ENCODE results near the gene CIPC. TPM values are rescaled to one million over a fixed set of nuclear protein-coding genes. Genes with fewer than 3 reads are reported as not detected.

CIPC gene
- total and polyA plus RNA-seq, 2 of the 4 experiments (the other 2 are of a cell fraction), result 6.6 to 12.9 TPM

DNA sequence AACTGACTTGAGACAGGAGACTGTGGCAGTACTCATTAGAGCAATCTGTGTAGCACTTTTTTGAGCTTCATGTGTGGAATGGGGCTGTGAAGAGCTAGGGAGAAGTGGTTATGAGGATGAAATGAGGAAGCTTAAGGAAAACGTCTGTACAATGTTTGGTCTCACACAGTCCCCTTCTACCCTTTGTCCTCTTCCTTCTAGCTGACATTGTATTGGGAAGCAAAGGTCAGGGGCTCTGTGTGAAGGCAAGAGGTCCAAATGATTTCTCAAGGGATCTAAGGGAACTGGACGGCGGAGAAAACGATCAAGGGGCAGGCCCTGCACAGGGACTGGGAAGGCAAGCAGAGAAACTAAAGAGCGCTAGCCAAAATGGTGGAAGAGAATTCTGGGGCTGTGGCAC, 13.1 kb upstream of the CIPC start:
- TF ChIP-seq NFE2L2 (IDR thresholded peaks at IDR 0.05; ENCODE audit: low read depth, low read length) (no peak), MAFK (IDR thresholded peaks at IDR 0.05; ENCODE audit: low read depth, low read length) (no peak), ELK1 (IDR thresholded peaks at IDR 0.05; ENCODE audit: borderline replicate concordance, low read depth, low read length) (no peak), MXI1 (IDR thresholded peaks at IDR 0.05; ENCODE audit: borderline replicate concordance, low read depth, low read length) (no peak), CEBPB (IDR thresholded peaks at IDR 0.05; ENCODE audit: low read depth, low read length) (no peak), RFX5 (IDR thresholded peaks at IDR 0.05; ENCODE audit: low read depth, low read length) (no peak), CTCF (conservative IDR thresholded peaks at IDR 0.05; ENCODE audit: low read depth, low read length) (no peak), RAD21 (IDR thresholded peaks at IDR 0.05; ENCODE audit: low read length) (no peak), POLR2A (IDR thresholded peaks at IDR 0.05; ENCODE audit: low read depth, low read length) (no peak)
- TF ChIP-seq, protein P1, sequence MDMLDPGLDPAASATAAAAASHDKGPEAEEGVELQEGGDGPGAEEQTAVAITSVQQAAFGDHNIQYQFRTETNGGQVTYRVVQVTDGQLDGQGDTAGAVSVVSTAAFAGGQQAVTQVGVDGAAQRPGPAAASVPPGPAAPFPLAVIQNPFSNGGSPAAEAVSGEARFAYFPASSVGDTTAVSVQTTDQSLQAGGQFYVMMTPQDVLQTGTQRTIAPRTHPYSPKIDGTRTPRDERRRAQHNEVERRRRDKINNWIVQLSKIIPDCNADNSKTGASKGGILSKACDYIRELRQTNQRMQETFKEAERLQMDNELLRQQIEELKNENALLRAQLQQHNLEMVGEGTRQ (IDR thresholded peaks at IDR 0.05; ENCODE audit: low read depth, low read length), result no peak
- Histone ChIP-seq H3K9me1 (ENCODE audit: insufficient read depth, low read length) (no peaks in the 10 kb centered on the region), H3K4me3 (ENCODE audit: insufficient read depth, low read depth, low read length) (no peak overlapping the region), H3K14ac (replicated peaks; ENCODE audit: low read depth, low read length) (no peak overlapping the region), H4K91ac (ENCODE audit: insufficient read depth, low read depth, low read length) (no peak overlapping the region), H3K36me3 (ENCODE audit: control insufficient read depth, insufficient read depth, low read length) (no peaks in the 10 kb centered on the region), H3K56ac (ENCODE audit: extremely low read depth, insufficient read depth, low read length) (no peak overlapping the region), H4K5ac (ENCODE audit: low read depth, low read length) (no peak overlapping the region), H2AK5ac (ENCODE audit: low read depth, low read length) (no peak overlapping the region), H2BK5ac (ENCODE audit: low read depth, low read length, poor library complexity, severe bottlenecking) (no peak overlapping the region), H3K18ac (ENCODE audit: low read depth, low read length) (no peak overlapping the region), H3K4ac (ENCODE audit: low read depth, low read length) (no peak overlapping the region), H3K23ac (ENCODE audit: low read depth, low read length) (no peak overlapping the region), H3K27ac (ENCODE audit: insufficient read depth, low read length) (no peak overlapping the region), H2BK120ac (ENCODE audit: low read depth, low read length) (no peak overlapping the region), H3K9me3 (ENCODE audit: control insufficient read depth, insufficient read depth, low read length) (peaks cover 2% of the 10 kb centered on the region; the same call in 1 of the 2 replicates), H2BK20ac (ENCODE audit: low read depth, low read length) (no peak overlapping the region), H4K20me1 (ENCODE audit: insufficient read depth, low read length) (no peaks in the 10 kb centered on the region), H3K27me3 (ENCODE audit: control insufficient read depth, insufficient read depth, low read length) (peaks cover 24% of the 10 kb centered on the region), H2BK15ac (ENCODE audit: low read depth, low read length) (no peak overlapping the region), H3K79me1 (ENCODE audit: low read depth in 1 of 2, low read length in 2 of 2) (no peaks in the 10 kb centered on the region), H3K4me2 (ENCODE audit: low read depth, low read length) (no peak overlapping the region), H4K8ac (ENCODE audit: low read depth in 2 of 2, low read length in 2 of 2) (no peak overlapping the region), H3K4me1 (ENCODE audit: control insufficient read depth, insufficient read depth, low read length) (no peaks in the 10 kb centered on the region), H3K9ac (ENCODE audit: low read depth, low read length) (no peak overlapping the region), H2AFZ (replicated peaks; ENCODE audit: low read length, poor library complexity) (no peak overlapping the region), H2AK9ac (replicated peaks; ENCODE audit: low read depth, low read length, poor library complexity) (no peak overlapping the region)
- no TSS peak for BruUV-seq (replicated peaks)
- intact Hi-C loops (cut with micrococcal nuclease) (no loop called here), in situ Hi-C loops (cut with MboI; ENCODE audit: low sequenced_read_pairs) (no loop called here), dilution Hi-C loops (cut with HindIII; ENCODE audit: low sequenced_read_pairs, unreplicated experiment) (loop anchor here (25.0 kb wide), 1 partner anchor 198 kb away; no protein-coding TSS in a partner anchor)
- ChIA-PET POLR2A (ENCODE audit: unreplicated experiment) (no interaction called here), CTCF (interaction anchor here (0.6 to 1.8 kb wide), 4 partner anchors 9 to 209 kb away, joined by 3 to 4 read pairs (median 4); no protein-coding TSS in a partner anchor)
- WGBS, 2 experiments (ENCODE audit: extremely low coverage in 2 of 2, insufficient read length in 1 of 2), result no CpG with 5 or more reads among the region's 5 CpGs
- no peak for ATAC-seq (ENCODE audit: low read depth)
- no peak for DNase-seq

Measured in IMR-90 (cell line).